GM20431 (cell line): ENCODE measurements around the gene PEAR1.
"Not testable (repeated sequence)": the region's sequence is repeated elsewhere in the genome, so short reads cannot be mapped to it uniquely, and the experiment has no call there.

Experiments used
- in situ Hi-C: fragments of 300-500 bp; cut with MseI, MboI; formaldehyde crosslinking; loops from one replicate; pipeline ENCODE4 v1.15.0; 2020; ENCODE audit warnings: low sequenced_read_pairs; ENCODE audit not compliant: unreplicated experiment

The PEAR1 gene

GRCh38 chr1:156912310-156912709 lies 18.8 kb downstream of the PEAR1 start:
- in situ Hi-C loops = no loop called here

- in situ Hi-C loops = no loop called here
These were observed 19.6 kb downstream of the PEAR1 start for GRCh38 chr1:156912861-156913808.

GRCh38 chr1:156913809-156914387 lies 20.4 kb downstream of the PEAR1 start:
- in situ Hi-C loops = no loop called here

GRCh38 chr1:156914440-156914856 lies 20.9 kb downstream of the PEAR1 start:
- in situ Hi-C loops = no loop called here

GRCh38 chr1:156920233-156921052 lies 26.9 kb downstream of the PEAR1 start, which contains the start of gene LRRC71:
Gene LRRC71 (plus strand): TSS chr1:156920632. CDS start chr1:156920804, 172 bp downstream.
- in situ Hi-C loops = no loop called here

- in situ Hi-C loops = no loop called here
These were observed 27.6 kb downstream of the PEAR1 start for GRCh38 chr1:156921053-156921529.

GRCh38 chr1:156922986-156923669 lies 29.6 kb downstream of the PEAR1 start:
- in situ Hi-C loops = no loop called here

GRCh38 chr1:156923670-156924477 lies 30.4 kb downstream of the PEAR1 start:
- in situ Hi-C loops = no loop called here

GRCh38 chr1:156924478-156925153 lies 31.1 kb downstream of the PEAR1 start:
- in situ Hi-C loops = no loop called here

- in situ Hi-C loops = no loop called here
These were observed 31.9 kb downstream of the PEAR1 start for GRCh38 chr1:156925154-156926010.

- in situ Hi-C loops = no loop called here
These were observed 32.7 kb downstream of the PEAR1 start for GRCh38 chr1:156926175-156926574.

- in situ Hi-C loops = not testable (repeated sequence)
These were observed 33.2 kb downstream of the PEAR1 start for GRCh38 chr1:156926695-156927094.

- in situ Hi-C loops = no loop called here
These were observed 33.9 kb downstream of the PEAR1 start for GRCh38 chr1:156927215-156928042.

GRCh38 chr1:156928043-156928602 lies 34.6 kb downstream of the PEAR1 start:
- in situ Hi-C loops = no loop called here

GRCh38 chr1:156929596-156930238 lies 36.2 kb downstream of the PEAR1 start:
- in situ Hi-C loops = no loop called here

GRCh38 chr1:156930483-156930882 lies 37.0 kb downstream of the PEAR1 start:
- in situ Hi-C loops = no loop called here
